Panc1 (cell line): ENCODE measurements around the gene APCS. TPM values are rescaled to one million over a fixed set of nuclear protein-coding genes. Genes with fewer than 3 reads are reported as not detected.

Source experiments
- ATAC-seq: fragments of 200-7000 bp; cut with Tn5 transposase; 2 replicates; pipeline ENCODE4 v1.9.1; 2020; ENCODE audit warnings: mild to moderate bottlenecking, moderate library complexity
- BruUV-seq: library from RNA; stranded (reverse); fragments of 400-500 nt; replicated peaks from 2 replicates; lab custom pipeline; 2021; lab: Mats Ljungman, UMichigan
- CTCF ChIA-PET: fragments of 300-600 bp; sonication (Branson Sonifier 250); formaldehyde crosslinking; loops from one replicate; lab custom pipeline; 2022; ENCODE audit warnings: antibody characterized with exemption; lab: Charles Lee
- POLR2A ChIA-PET: fragments of 300-600 bp; sonication (Branson Sonifier 250); formaldehyde crosslinking; loops from one replicate; lab custom pipeline; 2022; ENCODE audit warnings: antibody characterized with exemption; lab: Charles Lee
- DNase-seq: peaks from one replicate; pipeline ENCODE4 v3.0.0-alpha.2; 2010; ENCODE audit warnings: low read depth, low spot score
- H3K27ac ChIP-seq: 2 replicates; pipeline ENCODE4 v1.5.1; 2011; ENCODE audit warnings: mild to moderate bottlenecking, low read length, inconsistent platforms
- H3K27me3 ChIP-seq: fragments of 200-500 bp; sonication (Bioruptor generic); 2 replicates; pipeline ENCODE4 v1.6.0; 2014; ENCODE audit warnings: low read length, inconsistent platforms; ENCODE audit not compliant: control insufficient read depth, insufficient read depth
- H3K36me3 ChIP-seq: fragments of 200-500 bp; sonication (Bioruptor generic); 2 replicates; pipeline ENCODE4 v1.5.1; 2014; ENCODE audit warnings: inconsistent platforms, mild to moderate bottlenecking, low read length, moderate library complexity; ENCODE audit not compliant: control insufficient read depth, insufficient read depth
- H3K4me1 ChIP-seq: 2 replicates; pipeline ENCODE4 v1.5.1; 2011; ENCODE audit warnings: inconsistent platforms, mild to moderate bottlenecking, low read length, moderate library complexity; ENCODE audit not compliant: control insufficient read depth, insufficient read depth
- H3K4me3 ChIP-seq, 2 experiments: 2 replicates each; pipeline ENCODE4 v1.5.1; 2011 to 2012; ENCODE audit warnings: low read depth in 2 of 2, low read length in 2 of 2, mild to moderate bottlenecking in 2 of 2, inconsistent platforms in 1 of 2, moderate library complexity in 1 of 2
- H3K9me3 ChIP-seq: fragments of 200-500 bp; sonication (Bioruptor generic); 2 replicates; pipeline ENCODE4 v1.5.1; 2014; ENCODE audit warnings: low read depth, mild to moderate bottlenecking, inconsistent platforms, low read length, moderate library complexity; ENCODE audit not compliant: control insufficient read depth, insufficient read depth
- POLR2AphosphoS5 ChIP-seq: IDR thresholded peaks from 2 replicates; pipeline ENCODE4 v1.6.1; 2012; ENCODE audit warnings: mild to moderate bottlenecking, low read depth, low read length, moderate library complexity
- SIN3A ChIP-seq: IDR thresholded peaks from 2 replicates; pipeline ENCODE4 v1.6.1; 2012; ENCODE audit warnings: low read depth, mild to moderate bottlenecking, low read length, moderate library complexity, borderline replicate concordance; ENCODE audit not compliant: insufficient read depth
- TCF7L2 ChIP-seq: IDR thresholded peaks from 2 replicates; pipeline ENCODE4 v1.6.1; 2011; ENCODE audit warnings: mild to moderate bottlenecking, low read depth, low read length, inconsistent platforms
- in situ Hi-C: cut with HindIII; loops from 2 replicates; pipeline ENCODE4 v1.10.0; 2016; ENCODE audit warnings: low sequenced_read_pairs, low pct_unique_long_range_greater_than_20kb
- intact Hi-C: fragments of 100-400 bp; cut with micrococcal nuclease; formaldehyde crosslinking; loops from one replicate; pipeline ENCODE4 v1.10.0; 2022; ENCODE audit not compliant: unreplicated experiment
- total RNA-seq: library from RNA; stranded (reverse); gene quantifications from one replicate; pipeline ENCODE4 v1.2.1, GENCODE V29; 2021; ENCODE audit not compliant: unreplicated experiment
- TF ChIP-seq, protein P1 (sequence below), 2 experiments: IDR thresholded peaks; 2 replicates each; pipeline ENCODE4 v1.6.1; 2011 to 2012; ENCODE audit warnings: low read depth in 2 of 2, control low read depth in 1 of 2, low read length in 1 of 2, mild to moderate bottlenecking in 1 of 2, moderate library complexity in 1 of 2; ENCODE audit not compliant: insufficient read depth in 1 of 2
- TF ChIP-seq, protein P2 (sequence below): fragments of 450-650 bp; IDR thresholded peaks from 2 replicates; pipeline ENCODE4 v1.5.1; 2017; ENCODE audit warnings: mild to moderate bottlenecking

APCS gene
- total RNA-seq, 1 experiment from 2014 or later: 0.33 TPM

DNA sequence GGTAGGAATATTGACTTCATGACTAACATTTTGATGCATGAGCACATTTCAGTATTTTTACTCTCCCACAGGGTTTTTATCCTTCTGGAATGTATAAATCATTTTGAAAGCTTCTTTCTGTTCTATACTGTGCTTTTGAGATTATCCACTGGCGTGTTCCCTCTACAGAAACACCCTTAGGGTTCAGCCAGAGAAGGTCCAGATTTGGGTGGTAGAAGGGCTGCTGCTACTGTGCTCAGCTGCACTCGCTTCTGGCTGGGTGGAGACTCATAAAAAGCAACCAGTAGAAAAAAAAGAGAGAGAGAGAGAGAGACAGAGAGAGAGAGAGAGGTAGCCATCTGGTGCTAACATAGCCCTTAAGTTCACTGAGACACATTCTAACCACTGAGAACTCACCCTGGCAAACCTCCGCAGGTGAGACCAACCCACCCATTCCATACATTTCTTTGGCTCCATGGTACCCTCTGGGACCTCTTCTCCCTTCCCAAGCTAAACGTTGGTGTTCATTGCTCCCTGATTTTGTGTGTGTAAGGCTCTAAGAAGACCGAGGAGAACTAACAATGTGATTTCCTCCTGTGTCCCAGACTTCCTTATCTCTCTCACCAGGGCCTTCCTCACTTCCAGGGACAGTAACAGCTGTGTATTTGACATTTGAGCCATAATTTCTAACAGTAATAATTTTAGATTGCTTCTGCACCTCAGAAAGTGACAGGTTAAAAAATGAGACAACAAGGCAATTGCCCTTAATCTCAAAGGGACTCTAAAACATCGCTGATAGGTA, 7.2 kb downstream of the APCS start:
- DNase-seq (no peak), ATAC-seq (no peak)
- ChIA-PET POLR2A (interaction anchor here (0.5 kb wide), 1 partner anchor 30 kb away, joined by 5 read pairs; no protein-coding TSS in a partner anchor), CTCF (no interaction called here)
- intact Hi-C loops (no loop called here), in situ Hi-C loops (no loop called here)
- no peaks in the 10 kb centered on the region for H3K4me1 ChIP-seq
- BruUV-seq: no TSS peak
- no peak overlapping the region for H3K4me3 ChIP-seq
- H3K27me3 ChIP-seq: no peaks in the 10 kb centered on the region
- H3K36me3 ChIP-seq: no peaks in the 10 kb centered on the region
- TF ChIP-seq, protein P1, sequence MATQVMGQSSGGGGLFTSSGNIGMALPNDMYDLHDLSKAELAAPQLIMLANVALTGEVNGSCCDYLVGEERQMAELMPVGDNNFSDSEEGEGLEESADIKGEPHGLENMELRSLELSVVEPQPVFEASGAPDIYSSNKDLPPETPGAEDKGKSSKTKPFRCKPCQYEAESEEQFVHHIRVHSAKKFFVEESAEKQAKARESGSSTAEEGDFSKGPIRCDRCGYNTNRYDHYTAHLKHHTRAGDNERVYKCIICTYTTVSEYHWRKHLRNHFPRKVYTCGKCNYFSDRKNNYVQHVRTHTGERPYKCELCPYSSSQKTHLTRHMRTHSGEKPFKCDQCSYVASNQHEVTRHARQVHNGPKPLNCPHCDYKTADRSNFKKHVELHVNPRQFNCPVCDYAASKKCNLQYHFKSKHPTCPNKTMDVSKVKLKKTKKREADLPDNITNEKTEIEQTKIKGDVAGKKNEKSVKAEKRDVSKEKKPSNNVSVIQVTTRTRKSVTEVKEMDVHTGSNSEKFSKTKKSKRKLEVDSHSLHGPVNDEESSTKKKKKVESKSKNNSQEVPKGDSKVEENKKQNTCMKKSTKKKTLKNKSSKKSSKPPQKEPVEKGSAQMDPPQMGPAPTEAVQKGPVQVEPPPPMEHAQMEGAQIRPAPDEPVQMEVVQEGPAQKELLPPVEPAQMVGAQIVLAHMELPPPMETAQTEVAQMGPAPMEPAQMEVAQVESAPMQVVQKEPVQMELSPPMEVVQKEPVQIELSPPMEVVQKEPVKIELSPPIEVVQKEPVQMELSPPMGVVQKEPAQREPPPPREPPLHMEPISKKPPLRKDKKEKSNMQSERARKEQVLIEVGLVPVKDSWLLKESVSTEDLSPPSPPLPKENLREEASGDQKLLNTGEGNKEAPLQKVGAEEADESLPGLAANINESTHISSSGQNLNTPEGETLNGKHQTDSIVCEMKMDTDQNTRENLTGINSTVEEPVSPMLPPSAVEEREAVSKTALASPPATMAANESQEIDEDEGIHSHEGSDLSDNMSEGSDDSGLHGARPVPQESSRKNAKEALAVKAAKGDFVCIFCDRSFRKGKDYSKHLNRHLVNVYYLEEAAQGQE (IDR thresholded peaks at IDR 0.05; ENCODE audit: insufficient read depth in 1 of 2, low read depth in 2 of 2, low read length in 1 of 2): no peak
- no peak for TF ChIP-seq POLR2AphosphoS5
- no peak for TF ChIP-seq SIN3A
- no peak for TF ChIP-seq TCF7L2
- TF ChIP-seq, protein P2, sequence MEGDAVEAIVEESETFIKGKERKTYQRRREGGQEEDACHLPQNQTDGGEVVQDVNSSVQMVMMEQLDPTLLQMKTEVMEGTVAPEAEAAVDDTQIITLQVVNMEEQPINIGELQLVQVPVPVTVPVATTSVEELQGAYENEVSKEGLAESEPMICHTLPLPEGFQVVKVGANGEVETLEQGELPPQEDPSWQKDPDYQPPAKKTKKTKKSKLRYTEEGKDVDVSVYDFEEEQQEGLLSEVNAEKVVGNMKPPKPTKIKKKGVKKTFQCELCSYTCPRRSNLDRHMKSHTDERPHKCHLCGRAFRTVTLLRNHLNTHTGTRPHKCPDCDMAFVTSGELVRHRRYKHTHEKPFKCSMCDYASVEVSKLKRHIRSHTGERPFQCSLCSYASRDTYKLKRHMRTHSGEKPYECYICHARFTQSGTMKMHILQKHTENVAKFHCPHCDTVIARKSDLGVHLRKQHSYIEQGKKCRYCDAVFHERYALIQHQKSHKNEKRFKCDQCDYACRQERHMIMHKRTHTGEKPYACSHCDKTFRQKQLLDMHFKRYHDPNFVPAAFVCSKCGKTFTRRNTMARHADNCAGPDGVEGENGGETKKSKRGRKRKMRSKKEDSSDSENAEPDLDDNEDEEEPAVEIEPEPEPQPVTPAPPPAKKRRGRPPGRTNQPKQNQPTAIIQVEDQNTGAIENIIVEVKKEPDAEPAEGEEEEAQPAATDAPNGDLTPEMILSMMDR: no peak
- H3K27ac ChIP-seq: no peak overlapping the region
- H3K9me3 ChIP-seq: no peaks in the 10 kb centered on the region

DNA sequence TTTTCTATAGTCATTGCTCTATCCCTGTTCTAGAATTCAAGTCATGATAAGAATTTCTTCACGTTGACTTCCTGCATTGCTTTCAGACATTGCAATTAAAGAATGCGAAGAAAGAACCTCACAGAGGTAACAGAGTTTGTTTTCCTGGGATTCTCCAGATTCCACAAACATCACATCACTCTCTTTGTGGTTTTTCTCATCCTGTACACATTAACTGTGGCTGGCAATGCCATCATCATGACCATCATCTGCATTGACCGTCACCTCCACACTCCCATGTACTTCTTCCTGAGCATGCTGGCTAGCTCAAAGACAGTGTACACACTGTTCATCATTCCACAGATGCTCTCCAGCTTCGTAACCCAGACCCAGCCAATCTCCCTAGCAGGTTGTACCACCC, 10.6 kb downstream of the APCS start:
- DNase-seq (no peak), ATAC-seq (no peak)
- CTCF ChIA-PET: no interaction called here
- H3K9me3 ChIP-seq: no peaks in the 10 kb centered on the region
- POLR2A ChIA-PET: no interaction called here
- no peak overlapping the region for H3K27ac ChIP-seq
- no TSS peak for BruUV-seq
- TF ChIP-seq, protein P2: no peak
- TF ChIP-seq SIN3A: no peak
- TF ChIP-seq TCF7L2: no peak
- TF ChIP-seq, protein P1 (IDR thresholded peaks at IDR 0.05; ENCODE audit: insufficient read depth in 1 of 2, low read depth in 2 of 2, low read length in 1 of 2): no peak
- no peak for TF ChIP-seq POLR2AphosphoS5
- no peaks in the 10 kb centered on the region for H3K27me3 ChIP-seq
- in situ Hi-C loops (no loop called here), intact Hi-C loops (no loop called here)
- no peak overlapping the region for H3K4me3 ChIP-seq
- H3K36me3 ChIP-seq: no peaks in the 10 kb centered on the region
- H3K4me1 ChIP-seq: no peaks in the 10 kb centered on the region; the same call in 1 of the 2 replicates
